ENCODE results near the gene TMEM131. TPM values are rescaled to one million over a fixed set of nuclear protein-coding genes. Genes with fewer than 3 reads are reported as not detected.

The TMEM131 gene
- total RNA-seq, 1 donor = 43.6 TPM

- H3K4me3 ChIP-seq (ENCODE audit: low read depth, low read length) = no peak overlapping the region
- no peak for DNase-seq (ENCODE audit: low read depth)
- no peak for TF ChIP-seq CTCF (IDR thresholded peaks at IDR 0.05; ENCODE audit: insufficient read depth, low read depth, low read length)
Measured at GRCh38 chr2:97747285-97747684, 248.5 kb downstream of the TMEM131 start.

DNA sequence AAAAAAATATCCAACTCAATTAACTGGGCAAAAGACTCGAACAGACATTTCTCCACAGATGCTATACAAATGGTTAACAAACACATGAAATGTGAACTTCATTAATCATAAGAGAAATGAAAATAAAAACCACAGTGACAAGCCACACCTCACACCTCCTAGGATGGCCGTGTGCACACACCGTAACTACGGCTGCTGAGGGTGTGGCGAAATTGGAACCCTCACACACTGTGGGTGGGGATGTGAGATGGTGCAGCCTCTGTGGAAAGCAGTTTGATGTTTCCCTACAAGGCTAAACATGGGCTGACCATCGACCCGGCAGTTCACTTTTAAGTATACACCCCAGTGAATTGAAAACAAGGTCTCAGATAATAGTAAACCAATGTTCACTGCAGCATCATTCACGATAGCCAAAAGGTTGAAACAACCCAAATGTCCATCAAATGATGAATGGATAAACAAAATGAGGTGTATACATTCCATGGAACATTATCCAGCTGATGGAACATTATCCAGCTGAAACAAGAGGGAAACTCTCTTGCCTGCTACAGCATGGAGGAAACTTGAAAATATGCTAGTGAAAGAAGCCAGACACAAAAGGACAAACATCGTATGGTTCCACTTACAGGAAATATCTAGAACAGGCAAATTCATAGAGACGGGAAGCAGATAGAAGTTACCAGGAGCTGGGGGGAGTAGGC, 250.1 kb downstream of the TMEM131 start:
- TF ChIP-seq CTCF (IDR thresholded peaks at IDR 0.05; ENCODE audit: insufficient read depth, low read depth, low read length) = no peak
- peak; percentile 42 for DNase-seq (ENCODE audit: low read depth)
- no peak overlapping the region for H3K4me3 ChIP-seq (ENCODE audit: low read depth, low read length)

GRCh38 chr2:97743913-97744312, 251.8 kb downstream of the TMEM131 start:
- no peak for DNase-seq (ENCODE audit: low read depth)
- no peak for TF ChIP-seq CTCF (IDR thresholded peaks at IDR 0.05; ENCODE audit: insufficient read depth, low read depth, low read length)
- no peak overlapping the region for H3K4me3 ChIP-seq (ENCODE audit: low read depth, low read length)

GRCh38 chr2:97742381-97742847, 253.3 kb downstream of the TMEM131 start:
- TF ChIP-seq CTCF (IDR thresholded peaks at IDR 0.05; ENCODE audit: insufficient read depth, low read depth, low read length) = no peak
- H3K4me3 ChIP-seq (ENCODE audit: low read depth, low read length) = no peak overlapping the region
- no peak for DNase-seq (ENCODE audit: low read depth)

GRCh38 chr2:97741686-97742085, 254.1 kb downstream of the TMEM131 start:
- no peak for DNase-seq (ENCODE audit: low read depth)
- TF ChIP-seq CTCF (IDR thresholded peaks at IDR 0.05; ENCODE audit: insufficient read depth, low read depth, low read length) = no peak
- no peak overlapping the region for H3K4me3 ChIP-seq (ENCODE audit: low read depth, low read length)

DNA sequence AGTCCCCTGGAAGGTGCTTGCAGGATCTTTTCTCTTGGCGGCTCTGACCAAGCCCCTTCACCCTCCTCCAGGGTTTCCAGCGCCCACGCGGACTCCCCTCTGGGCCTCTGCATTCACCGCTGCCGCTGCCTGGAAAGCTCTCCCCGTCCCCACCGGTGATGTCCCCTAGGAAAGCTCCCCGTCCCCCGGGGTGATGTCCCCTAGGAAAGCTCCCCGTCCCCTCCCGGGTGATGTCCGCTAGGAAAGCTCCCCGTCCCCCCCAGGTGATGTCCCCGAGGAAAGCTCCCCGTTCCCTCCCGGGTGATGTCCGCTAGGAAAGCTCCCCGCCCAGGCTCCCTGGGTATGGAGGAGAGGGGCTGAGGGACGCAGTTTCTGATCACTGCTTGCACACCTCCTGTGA, 254.5 kb downstream of the TMEM131 start:
- no peak overlapping the region for H3K4me3 ChIP-seq (ENCODE audit: low read depth, low read length)
- TF ChIP-seq CTCF (IDR thresholded peaks at IDR 0.05; ENCODE audit: insufficient read depth, low read depth, low read length) = no peak
- DNase-seq (ENCODE audit: low read depth) = no peak

All from fibroblast of villous mesenchyme (primary cell).